Vagina (tissue), 2 donors: ENCODE results near the gene MGMT. TPM values are rescaled to one million over a fixed set of nuclear protein-coding genes. Genes with fewer than 3 reads are reported as not detected.
A peak's percentile ranks its signal among the peaks of the same experiment; 100 is the strongest.

Experiments used
- DNase-seq, 2 donors: peaks; one replicate each; pipeline ENCODE4 v3.0.0-alpha.2; 2017; ENCODE audit errors: extremely low spot score in 2 of 2
- H3K27ac ChIP-seq: fragments of 200-600 bp; sonication (generic); one replicate; pipeline ENCODE4 v1.5.1; 2019
- H3K27me3 ChIP-seq: fragments of 200-600 bp; sonication (generic); one replicate; pipeline ENCODE4 v1.5.1; 2019
- H3K36me3 ChIP-seq, 2 donors: fragments of 200-600 bp; sonication (generic); one replicate each; pipeline ENCODE4 v1.5.1; 2017 to 2019
- H3K4me1 ChIP-seq: fragments of 200-600 bp; sonication (generic); one replicate; pipeline ENCODE4 v1.5.1; 2019
- H3K4me3 ChIP-seq, 2 donors: fragments of 200-600 bp; sonication (generic); 1 replicate in 1 of 2; 2 replicates in 1 of 2; pipeline ENCODE4 v1.5.1; 2016 to 2019
- H3K9me3 ChIP-seq: fragments of 200-600 bp; sonication (generic); one replicate; pipeline ENCODE4 v1.5.1; 2019
- CTCF ChIP-seq, 3 experiments: fragments of 450-650 bp in 2 of 3; fragments of 200-600 bp in 1 of 3; sonication (generic) in 1 of 3; IDR thresholded peaks; one replicate each; pipeline ENCODE4 v1.5.1; 2017 to 2019; ENCODE audit warnings: antibody characterized with exemption in 3 of 3, mild to moderate bottlenecking in 2 of 3, moderate library complexity in 2 of 3
- POLR2A ChIP-seq, 2 donors: fragments of 450-650 bp; IDR thresholded peaks; one replicate each; pipeline ENCODE4 v1.6.1; 2017; ENCODE audit warnings: antibody characterized with exemption in 2 of 2, mild to moderate bottlenecking in 2 of 2, moderate library complexity in 2 of 2
- POLR2AphosphoS5 ChIP-seq, 2 donors: sonication (generic); formaldehyde crosslinking; IDR thresholded peaks; one replicate each; pipeline ENCODE4 v1.9.0; 2017; ENCODE audit warnings: antibody characterized with exemption in 2 of 2, mild to moderate bottlenecking in 2 of 2, low read depth in 1 of 2; ENCODE audit not compliant: insufficient read depth in 1 of 2
- intact Hi-C: fragments of 100-400 bp; cut with DNase I; formaldehyde crosslinking; loops from one replicate; pipeline ENCODE4 v1.15.1; 2023
- total RNA-seq: library from RNA; depleted of rRNA; stranded (reverse); fragments of >200 nt; gene quantifications from one replicate; pipeline ENCODE4 v1.2.3, GENCODE V29; 2016

MGMT gene
- total RNA-seq, 1 donor from 2014 or later = 16.0 TPM

GRCh38 chr10:129728246-129728820, 261.3 kb downstream of the MGMT start:
- DNase-seq = peak; percentile 47 to 88
- intact Hi-C loops = no loop called here
- H3K36me3 ChIP-seq = no peaks in the 10 kb centered on the region
- H3K4me1 ChIP-seq = no peaks in the 10 kb centered on the region
- TF ChIP-seq POLR2AphosphoS5 (IDR thresholded peaks at IDR 0.05; ENCODE audit: insufficient read depth in 1 of 2, low read depth in 1 of 2) (no peak), CTCF (IDR thresholded peaks at IDR 0.05) (no peak), POLR2A (IDR thresholded peaks at IDR 0.05) (no peak)
- no peak overlapping the region for H3K27ac ChIP-seq
- no peaks in the 10 kb centered on the region for H3K27me3 ChIP-seq
- no peaks in the 10 kb centered on the region for H3K9me3 ChIP-seq
- no peak overlapping the region for H3K4me3 ChIP-seq

- Histone ChIP-seq H3K9me3 (no peaks in the 10 kb centered on the region), H3K27ac (no peak overlapping the region), H3K36me3 (no peaks in the 10 kb centered on the region), H3K27me3 (no peaks in the 10 kb centered on the region), H3K4me1 (no peaks in the 10 kb centered on the region), H3K4me3 (no peak overlapping the region)
- intact Hi-C loops = no loop called here
- TF ChIP-seq POLR2A (IDR thresholded peaks at IDR 0.05) (no peak), POLR2AphosphoS5 (IDR thresholded peaks at IDR 0.05; ENCODE audit: insufficient read depth in 1 of 2, low read depth in 1 of 2) (no peak), CTCF (IDR thresholded peaks at IDR 0.05) (no peak)
- peak; percentile 79 to 93 for DNase-seq
Observed at GRCh38 chr10:129728905-129729795, 262.1 kb downstream of the MGMT start.

GRCh38 chr10:129730272-129730992, 263.4 kb downstream of the MGMT start:
- Histone ChIP-seq H3K36me3 (no peaks in the 10 kb centered on the region), H3K9me3 (no peaks in the 10 kb centered on the region), H3K27ac (no peak overlapping the region), H3K4me1 (no peaks in the 10 kb centered on the region), H3K27me3 (no peaks in the 10 kb centered on the region), H3K4me3 (no peak overlapping the region)
- peak in 1 of 2 donors; percentile 65 for DNase-seq
- TF ChIP-seq CTCF (IDR thresholded peaks at IDR 0.05) = no peak
- TF ChIP-seq POLR2A (IDR thresholded peaks at IDR 0.05) = no peak
- no peak for TF ChIP-seq POLR2AphosphoS5 (IDR thresholded peaks at IDR 0.05; ENCODE audit: insufficient read depth in 1 of 2, low read depth in 1 of 2)
- intact Hi-C loops = no loop called here

- intact Hi-C loops = no loop called here
Observed at GRCh38 chr10:129730993-129731325, 263.9 kb downstream of the MGMT start.

GRCh38 chr10:129740532-129741279, 273.7 kb downstream of the MGMT start:
- DNase-seq = peak in 1 of 2 donors; percentile 49
- H3K9me3 ChIP-seq = no peaks in the 10 kb centered on the region
- H3K4me3 ChIP-seq = no peak overlapping the region
- intact Hi-C loops = no loop called here
- H3K27ac ChIP-seq = no peak overlapping the region
- H3K36me3 ChIP-seq = no peaks in the 10 kb centered on the region
- TF ChIP-seq POLR2A (IDR thresholded peaks at IDR 0.05) = no peak
- TF ChIP-seq CTCF (IDR thresholded peaks at IDR 0.05) = no peak
- TF ChIP-seq POLR2AphosphoS5 (IDR thresholded peaks at IDR 0.05; ENCODE audit: insufficient read depth in 1 of 2, low read depth in 1 of 2) = no peak
- H3K4me1 ChIP-seq = no peaks in the 10 kb centered on the region
- H3K27me3 ChIP-seq = no peaks in the 10 kb centered on the region

More at GRCh38 chr10:129730993-129731325, 263.9 kb downstream of the MGMT start:
- no peak for TF ChIP-seq POLR2A (IDR thresholded peaks at IDR 0.05)
- H3K27ac ChIP-seq = no peak overlapping the region
- H3K36me3 ChIP-seq = no peaks in the 10 kb centered on the region
- peak in 1 of 2 donors; percentile 49 for DNase-seq
- no peak overlapping the region for H3K4me3 ChIP-seq
- no peaks in the 10 kb centered on the region for H3K4me1 ChIP-seq
- H3K27me3 ChIP-seq = no peaks in the 10 kb centered on the region
- no peaks in the 10 kb centered on the region for H3K9me3 ChIP-seq
